ENCODE data around the gene CEP85L. TPM values are rescaled to one million over a fixed set of nuclear protein-coding genes. Genes with fewer than 3 reads are reported as not detected.
"Not testable (repeated sequence)": the region's sequence is repeated elsewhere in the genome, so short reads cannot be mapped to it uniquely, and the experiment has no call there.

CEP85L gene
- total RNA-seq, 1 donor from 2014 or later: 22.2 TPM

DNA sequence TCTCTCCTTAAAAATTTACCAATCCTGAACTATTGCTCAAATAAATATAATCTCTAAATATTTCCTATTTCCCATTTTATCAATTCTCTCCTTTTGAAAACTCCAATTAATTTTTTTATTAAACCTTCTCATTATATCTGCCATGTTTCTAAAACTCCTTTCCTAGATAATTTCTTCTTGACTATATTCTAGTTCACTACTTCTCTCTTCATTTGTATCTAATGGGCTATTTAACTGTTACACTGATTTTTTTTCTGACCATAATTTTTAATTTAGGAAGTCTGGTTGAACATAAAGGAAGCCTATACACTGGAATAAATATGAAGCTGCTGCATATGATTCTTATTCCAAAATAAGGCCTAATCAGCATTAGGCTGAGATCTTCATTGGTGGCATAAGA is 199.6 kb downstream of the CEP85L start:
- Mint-ChIP-seq H3K4me3 (ENCODE audit: unreplicated experiment) (no peak overlapping the region), H3K4me1 (ENCODE audit: unreplicated experiment) (no peaks in the 10 kb centered on the region), H3K9me3 (ENCODE audit: unreplicated experiment) (no peaks in the 10 kb centered on the region), H3K27me3 (ENCODE audit: unreplicated experiment) (no peaks in the 10 kb centered on the region), H3K36me3 (ENCODE audit: low read depth, unreplicated experiment) (peaks cover 23% of the 10 kb centered on the region), H3K27ac (ENCODE audit: unreplicated experiment) (no peak overlapping the region)
- no peak for TF ChIP-seq CTCF (IDR thresholded peaks at IDR 0.05; ENCODE audit: unreplicated experiment)
- DNase-seq (ENCODE audit: low spot score): no peak

DNA sequence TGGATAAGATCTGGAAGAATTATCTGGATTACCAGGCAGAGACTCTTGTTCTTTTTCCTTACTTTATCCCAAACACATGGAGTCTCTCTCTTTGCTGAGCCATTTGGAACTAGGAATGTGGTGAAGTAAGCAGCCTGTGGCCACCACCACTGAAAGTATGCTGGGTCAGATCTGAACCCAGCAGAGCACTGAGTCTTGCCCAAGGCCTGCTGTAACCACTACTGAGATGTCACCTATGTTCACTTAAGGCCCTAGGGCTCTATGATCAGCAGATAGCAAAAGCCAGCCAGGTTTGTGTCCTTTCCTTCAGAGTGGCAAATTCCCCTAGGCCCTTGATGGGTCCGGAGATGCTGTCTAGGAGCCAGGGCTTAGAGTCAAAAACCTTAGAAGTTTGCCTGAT is 206.6 kb downstream of the CEP85L start:
- Mint-ChIP-seq H3K27me3 (ENCODE audit: unreplicated experiment) (peaks cover 1% of the 10 kb centered on the region), H3K36me3 (ENCODE audit: low read depth, unreplicated experiment) (peaks cover 22% of the 10 kb centered on the region)

DNA sequence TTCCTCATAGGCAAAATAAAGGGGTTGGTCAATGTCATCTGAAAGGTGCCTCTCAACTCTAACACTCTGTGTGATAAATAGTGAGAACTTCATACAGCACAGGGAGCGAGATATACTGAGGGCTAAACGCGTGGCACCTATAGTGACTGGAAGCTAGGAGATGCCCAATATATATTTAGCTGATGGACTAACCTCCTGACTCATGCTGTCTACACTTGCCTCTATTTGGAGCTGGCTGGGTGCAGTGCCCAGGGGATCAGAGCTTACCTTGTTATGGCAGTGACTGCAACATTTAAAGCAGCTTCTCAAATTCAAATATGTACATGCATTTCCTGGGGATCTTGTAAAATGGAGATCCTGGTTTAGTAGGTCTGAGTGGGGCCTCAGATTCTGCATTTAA is 214.9 kb downstream of the CEP85L start:
- H3K36me3 Mint-ChIP-seq (ENCODE audit: low read depth, unreplicated experiment): no peaks in the 10 kb centered on the region
- no peak for DNase-seq (ENCODE audit: low spot score)
- no peak for TF ChIP-seq CTCF (IDR thresholded peaks at IDR 0.05; ENCODE audit: unreplicated experiment)
- no peak overlapping the region for H3K4me3 Mint-ChIP-seq (ENCODE audit: unreplicated experiment)
- no peaks in the 10 kb centered on the region for H3K9me3 Mint-ChIP-seq (ENCODE audit: unreplicated experiment)
- no peak overlapping the region for H3K27ac Mint-ChIP-seq (ENCODE audit: unreplicated experiment)
- H3K27me3 Mint-ChIP-seq (ENCODE audit: unreplicated experiment): peaks cover 2% of the 10 kb centered on the region
- no peaks in the 10 kb centered on the region for H3K4me1 Mint-ChIP-seq (ENCODE audit: unreplicated experiment)

More for the DNA sequence above, 206.6 kb downstream of the CEP85L start:
- no peak overlapping the region for H3K27ac Mint-ChIP-seq (ENCODE audit: unreplicated experiment)
- H3K4me3 Mint-ChIP-seq (ENCODE audit: unreplicated experiment): no peak overlapping the region
- no peaks in the 10 kb centered on the region for H3K4me1 Mint-ChIP-seq (ENCODE audit: unreplicated experiment)
- no peak for DNase-seq (ENCODE audit: low spot score)
- H3K9me3 Mint-ChIP-seq (ENCODE audit: unreplicated experiment): no peaks in the 10 kb centered on the region
- TF ChIP-seq CTCF (IDR thresholded peaks at IDR 0.05; ENCODE audit: unreplicated experiment): no peak

DNA sequence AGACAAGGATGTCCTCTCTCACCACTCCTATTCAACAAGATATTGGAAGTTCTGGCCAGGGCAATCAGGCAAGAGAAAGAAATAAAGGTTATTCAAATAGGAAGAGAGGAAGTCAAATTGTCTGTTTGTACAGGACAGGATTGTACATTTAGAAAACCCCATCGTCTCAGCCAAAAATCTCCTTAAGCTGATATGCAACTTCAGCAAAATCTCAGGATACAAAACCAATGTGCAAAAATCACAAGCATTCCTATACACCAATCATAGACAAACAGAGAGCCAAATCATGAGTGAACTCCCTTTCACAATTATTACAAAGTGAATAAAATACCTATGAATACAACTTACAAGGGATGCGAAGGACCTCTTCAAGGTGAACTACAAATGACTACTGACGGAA is 217.2 kb downstream of the CEP85L start:
- not testable (repeated sequence) for H3K9me3 Mint-ChIP-seq (ENCODE audit: unreplicated experiment); H3K27me3 Mint-ChIP-seq (ENCODE audit: unreplicated experiment); H3K4me3 Mint-ChIP-seq (ENCODE audit: unreplicated experiment); H3K27ac Mint-ChIP-seq (ENCODE audit: unreplicated experiment); DNase-seq (ENCODE audit: low spot score); H3K36me3 Mint-ChIP-seq (ENCODE audit: low read depth, unreplicated experiment); H3K4me1 Mint-ChIP-seq (ENCODE audit: unreplicated experiment)

DNA sequence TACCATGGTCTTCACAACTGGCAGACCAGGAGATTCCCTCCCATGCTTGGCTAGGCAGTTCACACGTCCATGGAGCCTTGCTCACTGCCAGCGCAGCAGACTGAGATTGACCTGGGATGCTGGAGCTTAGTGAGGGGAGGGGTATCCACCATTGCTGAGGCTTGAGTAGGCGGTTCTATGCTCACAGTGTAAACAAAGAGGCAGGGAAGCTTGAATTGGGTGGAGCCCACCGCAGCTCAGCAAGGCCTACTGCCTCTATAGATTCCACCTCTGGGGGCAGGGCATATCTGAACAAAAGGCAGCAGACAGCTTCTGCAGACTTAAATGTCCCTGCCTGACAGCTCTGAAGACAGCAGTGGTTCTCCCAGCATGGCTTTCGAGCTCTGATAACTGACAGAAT is 230.1 kb downstream of the CEP85L start:
- H3K36me3 Mint-ChIP-seq (ENCODE audit: low read depth, unreplicated experiment); H3K27ac Mint-ChIP-seq (ENCODE audit: unreplicated experiment); DNase-seq (ENCODE audit: low spot score); H3K4me3 Mint-ChIP-seq (ENCODE audit: unreplicated experiment); H3K4me1 Mint-ChIP-seq (ENCODE audit: unreplicated experiment); H3K9me3 Mint-ChIP-seq (ENCODE audit: unreplicated experiment); H3K27me3 Mint-ChIP-seq (ENCODE audit: unreplicated experiment): not testable (repeated sequence)

DNA sequence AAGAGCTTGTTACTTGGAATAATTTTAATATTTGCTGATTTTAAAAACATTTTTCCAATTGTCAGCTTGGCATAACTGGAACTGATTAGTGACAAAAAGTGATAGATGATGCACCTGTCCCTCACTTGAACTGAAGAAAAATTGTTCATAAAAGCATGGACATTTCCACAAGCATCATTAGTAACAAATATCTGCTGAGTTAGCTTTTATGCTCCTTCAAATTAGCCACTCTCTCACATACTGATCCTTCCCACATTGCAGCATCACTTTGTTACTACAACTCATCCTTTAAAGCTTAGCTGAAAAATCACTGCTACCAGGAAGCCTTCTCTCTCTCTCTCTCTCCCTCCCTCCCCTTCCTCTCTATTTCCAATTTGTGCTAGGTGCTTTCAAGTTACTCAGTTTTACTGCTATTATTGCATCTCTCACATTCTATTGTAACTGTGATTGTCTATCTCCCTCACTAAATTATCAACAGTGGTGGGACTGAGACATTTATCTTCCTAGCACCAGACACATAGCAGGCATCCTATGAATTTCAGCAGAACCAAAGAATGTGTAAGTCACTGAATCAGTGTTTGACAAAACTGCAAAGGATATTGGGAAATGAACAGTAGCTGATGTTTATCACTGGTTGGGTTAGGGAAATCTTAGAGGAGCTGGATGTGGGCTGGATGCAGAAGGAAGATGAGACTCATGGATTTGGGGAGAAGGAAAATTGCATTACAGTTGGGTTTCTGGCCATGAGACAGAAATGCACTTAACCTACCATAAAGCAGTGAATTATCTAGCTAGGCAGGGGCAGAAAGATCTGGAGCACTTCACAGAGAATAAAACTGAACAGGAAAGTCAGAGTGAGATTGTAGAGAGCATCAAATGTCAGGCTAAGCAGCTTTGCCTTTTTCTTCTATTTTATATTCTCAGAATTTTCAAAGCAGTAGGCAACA is 231.7 kb downstream of the CEP85L start:
- no peaks in the 10 kb centered on the region for H3K4me1 Mint-ChIP-seq (ENCODE audit: unreplicated experiment)
- no peak for TF ChIP-seq CTCF (IDR thresholded peaks at IDR 0.05; ENCODE audit: unreplicated experiment)
- peaks cover 5% of the 10 kb centered on the region for H3K27me3 Mint-ChIP-seq (ENCODE audit: unreplicated experiment)
- H3K27ac Mint-ChIP-seq (ENCODE audit: unreplicated experiment): no peak overlapping the region
- H3K9me3 Mint-ChIP-seq (ENCODE audit: unreplicated experiment): no peaks in the 10 kb centered on the region
- H3K4me3 Mint-ChIP-seq (ENCODE audit: unreplicated experiment): no peak overlapping the region
- no peaks in the 10 kb centered on the region for H3K36me3 Mint-ChIP-seq (ENCODE audit: low read depth, unreplicated experiment)
- DNase-seq (ENCODE audit: low spot score): no peak
